PC-3 (cell line): ENCODE measurements around the gene KLB. TPM values are rescaled to one million over a fixed set of nuclear protein-coding genes. Genes with fewer than 3 reads are reported as not detected.

ENCODE experiments used
- ATAC-seq: fragments of 200-7000 bp; cut with Tn5 transposase; 2 replicates; pipeline ENCODE4 v1.9.1; 2020; ENCODE audit warnings: mild to moderate bottlenecking, moderate library complexity
- BruUV-seq: library from RNA; stranded (reverse); fragments of 400-500 nt; replicated peaks from 2 replicates; lab custom pipeline; 2021; lab: Mats Ljungman, UMichigan
- CTCF ChIA-PET: fragments of 300-600 bp; sonication (Branson Sonifier 250); formaldehyde crosslinking; loops from one replicate; lab custom pipeline; 2022; ENCODE audit warnings: antibody characterized with exemption; lab: Charles Lee
- POLR2A ChIA-PET: fragments of 300-600 bp; sonication (Branson Sonifier 250); formaldehyde crosslinking; loops from one replicate; lab custom pipeline; 2022; ENCODE audit warnings: antibody characterized with exemption; ENCODE audit not compliant: unreplicated experiment; lab: Charles Lee
- DNase-seq: peaks from one replicate; pipeline ENCODE4 v3.0.0-alpha.2; 2015
- H2AFZ ChIP-seq: fragments of 300-600 bp; sonication (generic); 2 replicates; pipeline ENCODE4 v1.6.0; 2016; ENCODE audit warnings: antibody characterized with exemption, low read length
- H3F3A ChIP-seq: fragments of 300-600 bp; sonication (generic); one replicate; pipeline ENCODE4 v1.6.0; 2017; ENCODE audit warnings: antibody characterized with exemption, low read length, control low read depth, mild to moderate bottlenecking; ENCODE audit not compliant: unreplicated experiment
- H3K27ac ChIP-seq: fragments of 300-600 bp; sonication (generic); 2 replicates; pipeline ENCODE4 v1.5.1; 2016; ENCODE audit warnings: mild to moderate bottlenecking, low read length
- H3K27me3 ChIP-seq: fragments of 300-600 bp; sonication (generic); 2 replicates; pipeline ENCODE4 v1.6.1; 2016; ENCODE audit warnings: low read length, mixed read lengths
- H3K36me3 ChIP-seq: fragments of 300-600 bp; sonication (generic); 2 replicates; pipeline ENCODE4 v1.6.1; 2016; ENCODE audit warnings: low read depth, mixed run types, low read length, mixed read lengths
- H3K4me1 ChIP-seq: fragments of 300-600 bp; sonication (generic); 2 replicates; pipeline ENCODE4 v1.5.1; 2016; ENCODE audit warnings: low read length; ENCODE audit not compliant: insufficient read depth
- H3K4me2 ChIP-seq: fragments of 300-600 bp; sonication (generic); 2 replicates; pipeline ENCODE4 v1.6.0; 2016; ENCODE audit warnings: low read length
- H3K4me3 ChIP-seq: fragments of 300-600 bp; sonication (generic); 2 replicates; pipeline ENCODE4 v1.5.1; 2016; ENCODE audit warnings: mild to moderate bottlenecking, low read length, mixed read lengths
- H3K79me2 ChIP-seq: fragments of 300-600 bp; sonication (generic); 2 replicates; pipeline ENCODE4 v1.6.1; 2017; ENCODE audit warnings: low read length, mixed read lengths
- H3K9ac ChIP-seq: fragments of 300-600 bp; sonication (generic); 2 replicates; pipeline ENCODE4 v1.6.0; 2016; ENCODE audit warnings: mild to moderate bottlenecking, low read length
- H3K9me2 ChIP-seq: fragments of 300-600 bp; sonication (generic); replicated peaks from 2 replicates; pipeline ENCODE4 v1.6.1; 2016; ENCODE audit warnings: mixed run types, low read length, mixed read lengths
- H3K9me3 ChIP-seq: fragments of 300-600 bp; sonication (generic); 2 replicates; pipeline ENCODE4 v1.6.1; 2016; ENCODE audit warnings: low read length, mixed read lengths
- H4K20me1 ChIP-seq: fragments of 300-600 bp; sonication (generic); 2 replicates; pipeline ENCODE4 v1.6.1; 2016; ENCODE audit warnings: low read length, mixed read lengths
- CTCF ChIP-seq: fragments of 300-600 bp; sonication (generic); conservative IDR thresholded peaks from 2 replicates; pipeline ENCODE4 v1.5.1; 2017; ENCODE audit warnings: antibody characterized with exemption, low read depth, mild to moderate bottlenecking, low read length
- EZH2 ChIP-seq: fragments of 300-600 bp; sonication (generic); IDR thresholded peaks from one replicate; pipeline ENCODE4 v1.6.1; 2017; ENCODE audit warnings: antibody characterized with exemption, mild to moderate bottlenecking, low read length; ENCODE audit not compliant: unreplicated experiment
- EZH2phosphoT487 ChIP-seq: fragments of 300-600 bp; sonication (generic); IDR thresholded peaks from 2 replicates; pipeline ENCODE4 v1.6.1; 2018; ENCODE audit warnings: mild to moderate bottlenecking, antibody characterized with exemption, low read length, borderline replicate concordance
- intact Hi-C: fragments of 100-400 bp; cut with micrococcal nuclease; formaldehyde crosslinking; loops from 2 replicates; pipeline ENCODE4 v1.9.0; 2023
- total RNA-seq: library from RNA; depleted of rRNA; stranded (reverse); fragments of >200 nt; gene quantifications from 2 replicates; pipeline ENCODE4 v1.2.3, GENCODE V29; 2014

KLB gene
- total RNA-seq, 1 experiment from 2014 or later: not detected

- Histone ChIP-seq H3K4me1 (no peaks in the 10 kb centered on the region), H3K9me3 (no peaks in the 10 kb centered on the region), H3K36me3 (no peaks in the 10 kb centered on the region), H3K4me2 (no peak overlapping the region), H3K9me2 (no peaks in the 10 kb centered on the region), H3K79me2 (no peaks in the 10 kb centered on the region), H3K27me3 (no peaks in the 10 kb centered on the region), H3K4me3 (no peak overlapping the region), H3K9ac (no peak overlapping the region), H2AFZ (no peak overlapping the region), H3K27ac (no peak overlapping the region), H3F3A (no peaks in the 10 kb centered on the region), H4K20me1 (no peaks in the 10 kb centered on the region)
- DNase-seq: no peak
- ChIA-PET CTCF (no interaction called here), POLR2A (no interaction called here)
- ATAC-seq: peak; percentile 55
- TF ChIP-seq EZH2: no peak
- no peak for TF ChIP-seq EZH2phosphoT487
- no peak for TF ChIP-seq CTCF
- intact Hi-C loops: no loop called here
- no TSS peak for BruUV-seq
Measured at GRCh38 chr4:39375478-39375877, 31.3 kb upstream of the KLB start.

- BruUV-seq: no TSS peak
- Histone ChIP-seq H3K9me3 (no peaks in the 10 kb centered on the region), H3K4me1 (no peaks in the 10 kb centered on the region), H3K4me2 (no peak overlapping the region), H3K9me2 (no peaks in the 10 kb centered on the region), H4K20me1 (no peaks in the 10 kb centered on the region), H3K27me3 (no peaks in the 10 kb centered on the region), H3K4me3 (no peak overlapping the region), H2AFZ (no peak overlapping the region), H3F3A (no peaks in the 10 kb centered on the region), H3K36me3 (no peaks in the 10 kb centered on the region), H3K9ac (no peak overlapping the region), H3K79me2 (no peaks in the 10 kb centered on the region), H3K27ac (no peak overlapping the region)
- ChIA-PET POLR2A (no interaction called here), CTCF (no interaction called here)
- ATAC-seq (no peak), DNase-seq (no peak)
- TF ChIP-seq EZH2 (no peak), EZH2phosphoT487 (no peak), CTCF (no peak)
- intact Hi-C loops: no loop called here
Measured at GRCh38 chr4:39383690-39384089, 23.0 kb upstream of the KLB start.

- ATAC-seq (no peak), DNase-seq (no peak)
- Histone ChIP-seq H3K27ac (no peak overlapping the region), H3K9me3 (no peaks in the 10 kb centered on the region), H3F3A (no peaks in the 10 kb centered on the region), H3K4me1 (no peaks in the 10 kb centered on the region), H3K79me2 (no peaks in the 10 kb centered on the region), H3K4me2 (no peak overlapping the region), H3K36me3 (no peaks in the 10 kb centered on the region), H4K20me1 (no peaks in the 10 kb centered on the region), H3K9ac (no peak overlapping the region), H3K4me3 (no peak overlapping the region), H3K27me3 (no peaks in the 10 kb centered on the region), H3K9me2 (no peaks in the 10 kb centered on the region), H2AFZ (no peak overlapping the region)
- POLR2A ChIA-PET: no interaction called here
- TF ChIP-seq EZH2: no peak
- TF ChIP-seq CTCF: no peak
- no peak for TF ChIP-seq EZH2phosphoT487
- intact Hi-C loops: no loop called here
- no TSS peak for BruUV-seq
- CTCF ChIA-PET: no interaction called here
Measured at GRCh38 chr4:39384563-39384962, 22.2 kb upstream of the KLB start.
